Subcutaneous adipose tissue (tissue), 4 donors: ENCODE results near the gene NINJ1. TPM values are rescaled to one million over a fixed set of nuclear protein-coding genes. Genes with fewer than 3 reads are reported as not detected.

ENCODE experiments used
- CTCF ChIP-seq: fragments of 450-650 bp; IDR thresholded peaks from one replicate; pipeline ENCODE4 v1.5.1; 2016; ENCODE audit warnings: low read depth, mild to moderate bottlenecking, control low read depth, antibody characterized with exemption, moderate library complexity
- total RNA-seq, 4 donors: library from RNA; depleted of rRNA; stranded (reverse); fragments of >200 nt; gene quantifications; one replicate each; pipeline ENCODE4 v1.1.0, GENCODE V29; 2016

Gene NINJ1
- total RNA-seq: 10 to 100 TPM; 57.0 to 84.6 (median 69.0) TPM

GRCh38 chr9:93134015-93134739 lies at the start of gene NINJ1:
NINJ1 (minus strand) TSS chr9:93134251; CDS start chr9:93134217, 34 bp downstream.
- no peak for TF ChIP-seq CTCF

GRCh38 chr9:93183131-93183662 lies 49.1 kb upstream of the NINJ1 start:
- no peak for TF ChIP-seq CTCF

- TF ChIP-seq CTCF: no peak
These were observed 48.5 kb upstream of the NINJ1 start for GRCh38 chr9:93182572-93182971.

GRCh38 chr9:93181672-93182435 lies 47.8 kb upstream of the NINJ1 start:
- no peak for TF ChIP-seq CTCF

GRCh38 chr9:93180938-93181337 lies 46.9 kb upstream of the NINJ1 start:
- no peak for TF ChIP-seq CTCF

- TF ChIP-seq CTCF: no peak
These were observed 45.1 kb upstream of the NINJ1 start for GRCh38 chr9:93178851-93179786.
